ENCODE data around the gene TMEM158. TPM values are rescaled to one million over a fixed set of nuclear protein-coding genes. Genes with fewer than 3 reads are reported as not detected.

Gene TMEM158
- total RNA-seq, 1 experiment from 2014 or later = 7.5 TPM

GRCh38 chr3:45244356-45244755 is 18.3 kb upstream of the TMEM158 start:
- Histone ChIP-seq H3K27me3 (ENCODE audit: insufficient read depth, low read depth) (no peaks in the 10 kb centered on the region), H3K9me2 (ENCODE audit: insufficient read depth) (no peaks in the 10 kb centered on the region), H3K4me2 (no peak overlapping the region), H2AFZ (no peak overlapping the region), H3K36me3 (ENCODE audit: low read depth) (no peaks in the 10 kb centered on the region), H3K4me3 (no peak overlapping the region), H3K4me1 (replicated peaks; ENCODE audit: insufficient read depth) (no peaks in the 10 kb centered on the region), H3F3A (ENCODE audit: insufficient read depth, low read depth) (no peaks in the 10 kb centered on the region), H3K27ac (no peak overlapping the region), H4K20me1 (ENCODE audit: insufficient read depth) (no peaks in the 10 kb centered on the region), H3K79me2 (ENCODE audit: low read depth) (no peaks in the 10 kb centered on the region), H3K9me3 (ENCODE audit: insufficient read depth, low read depth) (no peaks in the 10 kb centered on the region)
- no peak for DNase-seq
- intact Hi-C loops (cut with micrococcal nuclease; ENCODE audit: unreplicated experiment) = no loop called here
- TF ChIP-seq CTCF (conservative IDR thresholded peaks at IDR 0.05) = peak; percentile 47; the same call in 1 of the 2 replicates
- no peak for TF ChIP-seq EZH2 (IDR thresholded peaks at IDR 0.05; ENCODE audit: low read depth)
- POLR2A ChIA-PET (ENCODE audit: unreplicated experiment) = no interaction called here
- BruUV-seq (replicated peaks) = no TSS peak
- CTCF ChIA-PET = no interaction called here

GRCh38 chr3:45241206-45241605 is 15.1 kb upstream of the TMEM158 start:
- Histone ChIP-seq H3K79me2 (ENCODE audit: low read depth) (no peaks in the 10 kb centered on the region), H2AFZ (no peak overlapping the region), H3K27ac (no peak overlapping the region), H3K27me3 (ENCODE audit: insufficient read depth, low read depth) (no peaks in the 10 kb centered on the region), H3K36me3 (ENCODE audit: low read depth) (no peaks in the 10 kb centered on the region), H3K9me3 (ENCODE audit: insufficient read depth, low read depth) (no peaks in the 10 kb centered on the region), H3K4me3 (no peak overlapping the region), H3F3A (ENCODE audit: insufficient read depth, low read depth) (no peaks in the 10 kb centered on the region), H3K4me2 (no peak overlapping the region), H3K4me1 (replicated peaks; ENCODE audit: insufficient read depth) (no peaks in the 10 kb centered on the region), H4K20me1 (ENCODE audit: insufficient read depth) (no peaks in the 10 kb centered on the region), H3K9me2 (ENCODE audit: insufficient read depth) (no peaks in the 10 kb centered on the region)
- intact Hi-C loops (cut with micrococcal nuclease; ENCODE audit: unreplicated experiment) = no loop called here
- DNase-seq = no peak
- CTCF ChIA-PET = no interaction called here
- TF ChIP-seq CTCF (conservative IDR thresholded peaks at IDR 0.05) = no peak
- POLR2A ChIA-PET (ENCODE audit: unreplicated experiment) = no interaction called here
- BruUV-seq (replicated peaks) = no TSS peak

GRCh38 chr3:45240292-45240691 is 14.2 kb upstream of the TMEM158 start:
- BruUV-seq (replicated peaks) = no TSS peak
- Histone ChIP-seq H3K9me3 (ENCODE audit: insufficient read depth, low read depth) (no peaks in the 10 kb centered on the region), H2AFZ (no peak overlapping the region), H3K4me1 (replicated peaks; ENCODE audit: insufficient read depth) (no peaks in the 10 kb centered on the region), H3K4me2 (no peak overlapping the region), H3F3A (ENCODE audit: insufficient read depth, low read depth) (no peaks in the 10 kb centered on the region), H4K20me1 (ENCODE audit: insufficient read depth) (no peaks in the 10 kb centered on the region), H3K27me3 (ENCODE audit: insufficient read depth, low read depth) (no peaks in the 10 kb centered on the region), H3K36me3 (ENCODE audit: low read depth) (no peaks in the 10 kb centered on the region), H3K27ac (no peak overlapping the region), H3K9me2 (ENCODE audit: insufficient read depth) (no peaks in the 10 kb centered on the region), H3K4me3 (no peak overlapping the region), H3K79me2 (ENCODE audit: low read depth) (no peaks in the 10 kb centered on the region)
- ChIA-PET CTCF (no interaction called here), POLR2A (ENCODE audit: unreplicated experiment) (no interaction called here)
- no peak for TF ChIP-seq EZH2 (IDR thresholded peaks at IDR 0.05; ENCODE audit: low read depth)
- TF ChIP-seq CTCF (conservative IDR thresholded peaks at IDR 0.05) = no peak
- DNase-seq = no peak
- intact Hi-C loops (cut with micrococcal nuclease; ENCODE audit: unreplicated experiment) = no loop called here

Measured in PC-9 (cell line).